ENCODE measurements around the gene B3GAT2. TPM values are rescaled to one million over a fixed set of nuclear protein-coding genes. Genes with fewer than 3 reads are reported as not detected.

Gene B3GAT2
- total RNA-seq, 4 donors from 2014 or later, result 0.21 TPM; not detected in 3

DNA sequence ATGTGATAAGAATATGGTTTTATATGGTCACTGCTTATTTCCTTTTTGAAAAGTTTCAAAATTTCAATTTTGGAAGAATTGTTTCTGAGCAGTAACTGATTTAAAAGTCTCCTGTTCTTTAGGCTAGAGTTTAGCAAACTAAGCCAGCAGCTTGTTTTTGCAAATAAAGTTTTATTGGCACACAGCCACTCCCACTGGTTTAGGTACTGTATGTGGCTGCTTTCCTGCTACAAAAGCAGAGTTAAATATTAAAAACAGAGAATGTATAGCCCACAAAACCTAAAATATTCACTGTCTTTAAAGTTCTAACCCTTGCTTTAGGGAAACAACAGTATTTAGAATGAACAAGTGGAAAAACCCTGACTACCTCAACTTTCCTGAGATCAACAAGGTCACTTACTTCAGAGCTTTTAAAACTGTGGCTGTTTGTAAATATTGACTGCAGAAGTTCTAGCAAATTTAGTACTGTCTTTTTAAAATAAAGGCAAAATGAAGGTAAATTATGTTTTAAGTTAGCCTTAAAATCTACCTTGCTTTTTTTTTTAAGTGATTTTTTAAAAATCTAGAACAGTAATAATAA is 104.1 kb downstream of the B3GAT2 start:
- Histone ChIP-seq H3K36me3 (peaks cover 7% of the 10 kb centered on the region), H3K4me1 (no peaks in the 10 kb centered on the region), H3K27ac (no peak overlapping the region), H3K4me3 (no peak overlapping the region), H3K9me3 (no peaks in the 10 kb centered on the region), H3K27me3 (no peaks in the 10 kb centered on the region)
- TF ChIP-seq EP300 (IDR thresholded peaks at IDR 0.05), result no peak
- no peak for TF ChIP-seq POLR2A (IDR thresholded peaks at IDR 0.05)
- TF ChIP-seq, protein P1, sequence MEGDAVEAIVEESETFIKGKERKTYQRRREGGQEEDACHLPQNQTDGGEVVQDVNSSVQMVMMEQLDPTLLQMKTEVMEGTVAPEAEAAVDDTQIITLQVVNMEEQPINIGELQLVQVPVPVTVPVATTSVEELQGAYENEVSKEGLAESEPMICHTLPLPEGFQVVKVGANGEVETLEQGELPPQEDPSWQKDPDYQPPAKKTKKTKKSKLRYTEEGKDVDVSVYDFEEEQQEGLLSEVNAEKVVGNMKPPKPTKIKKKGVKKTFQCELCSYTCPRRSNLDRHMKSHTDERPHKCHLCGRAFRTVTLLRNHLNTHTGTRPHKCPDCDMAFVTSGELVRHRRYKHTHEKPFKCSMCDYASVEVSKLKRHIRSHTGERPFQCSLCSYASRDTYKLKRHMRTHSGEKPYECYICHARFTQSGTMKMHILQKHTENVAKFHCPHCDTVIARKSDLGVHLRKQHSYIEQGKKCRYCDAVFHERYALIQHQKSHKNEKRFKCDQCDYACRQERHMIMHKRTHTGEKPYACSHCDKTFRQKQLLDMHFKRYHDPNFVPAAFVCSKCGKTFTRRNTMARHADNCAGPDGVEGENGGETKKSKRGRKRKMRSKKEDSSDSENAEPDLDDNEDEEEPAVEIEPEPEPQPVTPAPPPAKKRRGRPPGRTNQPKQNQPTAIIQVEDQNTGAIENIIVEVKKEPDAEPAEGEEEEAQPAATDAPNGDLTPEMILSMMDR (IDR thresholded peaks at IDR 0.05), result no peak
- TF ChIP-seq POLR2AphosphoS5 (IDR thresholded peaks at IDR 0.05), result no peak
- DNase-seq (ENCODE audit: low spot score in 2 of 2), result no peak

GRCh38 chr6:70849348-70850069 is 107.4 kb downstream of the B3GAT2 start:
- Histone ChIP-seq H3K9me3 (no peaks in the 10 kb centered on the region), H3K4me3 (no peak overlapping the region), H3K36me3 (peaks cover 7% of the 10 kb centered on the region), H3K27ac (no peak overlapping the region), H3K4me1 (no peaks in the 10 kb centered on the region), H3K27me3 (no peaks in the 10 kb centered on the region)
- WGBS, result 89% methylated on average over 1 of the region's 1 CpG
- no peak for TF ChIP-seq POLR2AphosphoS5 (IDR thresholded peaks at IDR 0.05)
- TF ChIP-seq, protein P1 (IDR thresholded peaks at IDR 0.05), result no peak
- TF ChIP-seq EP300 (IDR thresholded peaks at IDR 0.05), result no peak
- TF ChIP-seq POLR2A (IDR thresholded peaks at IDR 0.05), result no peak
- no peak for DNase-seq (ENCODE audit: low spot score in 2 of 2)

DNA sequence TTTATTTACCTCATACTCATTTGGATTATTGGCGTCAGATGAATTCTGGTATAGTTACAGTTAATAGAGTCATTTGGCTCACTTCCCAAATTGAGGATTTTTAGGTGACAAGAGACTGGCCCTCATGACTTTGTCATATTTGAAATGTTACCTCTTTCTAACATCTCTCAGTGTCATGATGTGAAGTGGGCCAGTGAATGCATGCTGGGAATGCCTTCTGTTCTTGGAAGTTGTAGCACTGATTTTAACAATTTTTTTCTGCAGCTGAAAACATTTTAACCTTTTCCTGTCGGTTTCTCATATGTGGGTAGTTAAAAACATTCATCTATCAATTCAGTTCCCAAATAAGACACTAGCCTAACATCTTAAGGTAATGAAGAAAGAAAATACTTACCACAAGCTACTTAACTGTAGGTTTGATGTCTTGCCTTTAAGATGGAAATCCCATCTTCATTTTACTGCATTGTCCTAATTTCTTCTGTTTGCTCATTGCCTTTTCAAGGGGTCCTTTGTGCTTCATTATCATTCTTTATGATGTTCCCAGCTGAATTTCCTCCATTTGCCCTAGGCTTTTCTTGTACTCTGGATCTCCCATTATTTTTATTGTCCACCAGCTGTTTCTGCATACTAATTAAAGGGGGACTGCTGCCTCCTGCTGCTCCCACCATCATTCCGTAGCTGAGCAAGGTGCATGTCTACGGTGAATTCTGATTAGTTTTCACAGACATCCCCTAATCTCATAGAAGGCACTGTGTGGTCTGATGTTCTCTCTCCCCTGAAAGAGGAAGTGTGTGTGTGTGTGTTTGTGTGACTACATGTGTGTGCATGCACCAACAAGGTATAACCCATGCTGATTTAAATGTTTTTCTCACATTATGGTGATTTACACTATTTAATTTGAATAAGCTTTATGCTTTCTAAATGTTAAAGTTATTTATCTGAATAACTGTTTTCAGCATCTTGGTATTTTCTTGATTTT is 109.5 kb downstream of the B3GAT2 start:
- WGBS, result 85% methylated on average over 4 of the region's 4 CpGs
- Histone ChIP-seq H3K4me3 (no peak overlapping the region), H3K36me3 (peaks cover under 1% of the 10 kb centered on the region), H3K27me3 (no peaks in the 10 kb centered on the region), H3K9me3 (no peaks in the 10 kb centered on the region), H3K4me1 (no peaks in the 10 kb centered on the region), H3K27ac (no peak overlapping the region)
- no peak for DNase-seq (ENCODE audit: low spot score in 2 of 2)
- no peak for TF ChIP-seq EP300 (IDR thresholded peaks at IDR 0.05)
- no peak for TF ChIP-seq POLR2A (IDR thresholded peaks at IDR 0.05)
- TF ChIP-seq, protein P1 (IDR thresholded peaks at IDR 0.05), result no peak
- no peak for TF ChIP-seq POLR2AphosphoS5 (IDR thresholded peaks at IDR 0.05)

- no peak overlapping the region for H3K27ac ChIP-seq
- TF ChIP-seq POLR2A (IDR thresholded peaks at IDR 0.05), result no peak
- TF ChIP-seq, protein P1 (IDR thresholded peaks at IDR 0.05), result no peak
- no peak for TF ChIP-seq EP300 (IDR thresholded peaks at IDR 0.05)
- no peak for TF ChIP-seq POLR2AphosphoS5 (IDR thresholded peaks at IDR 0.05)
- 72% methylated on average over 8 of the region's 8 CpGs for WGBS
- no peaks in the 10 kb centered on the region for H3K27me3 ChIP-seq
- H3K4me1 ChIP-seq, result no peaks in the 10 kb centered on the region
- H3K4me3 ChIP-seq, result no peak overlapping the region
- no peak for DNase-seq (ENCODE audit: low spot score in 2 of 2)
- no peaks in the 10 kb centered on the region for H3K36me3 ChIP-seq
- H3K9me3 ChIP-seq, result no peaks in the 10 kb centered on the region
Measured at GRCh38 chr6:70846207-70846835, 110.5 kb downstream of the B3GAT2 start.
